Lower leg skin (tissue), 3 donors: ENCODE measurements around the gene UBE4B.

ENCODE experiments used
- CTCF ChIP-seq, 3 donors: fragments of 450-650 bp; IDR thresholded peaks; one replicate each; pipeline ENCODE4 v1.5.1; 2016; ENCODE audit warnings: antibody characterized with exemption in 3 of 3, mild to moderate bottlenecking in 3 of 3, moderate library complexity in 2 of 3
- POLR2A ChIP-seq, 2 donors: fragments of 450-650 bp; IDR thresholded peaks; one replicate each; pipeline ENCODE4 v1.6.1; 2016 to 2017; ENCODE audit warnings: antibody characterized with exemption in 2 of 2, mild to moderate bottlenecking in 1 of 2, moderate library complexity in 1 of 2

GRCh38 chr1:10132852-10133251 lies 100.1 kb downstream of the UBE4B start:
- TF ChIP-seq CTCF (IDR thresholded peaks at IDR 0.05) (no peak), POLR2A (IDR thresholded peaks at IDR 0.05) (no peak)
